HG03575 (cell line): ENCODE measurements around the gene MAOB.
"Not testable (repeated sequence)": the region's sequence is repeated elsewhere in the genome, so short reads cannot be mapped to it uniquely, and the experiment has no call there.

Experiments used
- ATAC-seq: cut with Tn5 transposase; IDR thresholded peaks from one replicate; pipeline ENCODE4 v1.9.1; 2021; ENCODE audit not compliant: unreplicated experiment, insufficient number of reproducible peaks, low FRiP score; ENCODE audit errors: extremely low read depth

The MAOB gene

DNA sequence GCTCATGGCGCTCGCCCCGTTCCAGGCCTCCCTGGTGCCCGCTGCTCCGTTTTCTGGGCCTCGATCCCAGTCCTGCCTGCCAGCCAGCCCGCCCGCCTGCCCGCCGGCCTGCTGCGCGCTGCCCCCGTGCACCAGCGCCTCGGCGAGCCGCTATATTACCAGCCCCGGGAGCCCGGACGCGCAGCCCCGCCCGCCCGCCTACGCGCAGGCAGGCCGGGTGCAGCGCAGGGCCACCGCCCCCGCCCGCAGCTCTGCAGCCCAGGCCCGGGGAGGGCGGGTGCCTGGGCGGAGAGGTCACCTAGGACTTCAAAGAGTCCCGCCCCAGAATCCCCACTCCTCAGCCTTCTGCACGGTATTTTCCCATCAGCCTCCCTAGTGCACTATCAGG is at the start of gene MAOB:
Gene MAOB (minus strand): TSS at position 157 of the 388 bp plus-strand sequence. CDS start 151 bp downstream, at position 6.
- no peak for ATAC-seq

DNA sequence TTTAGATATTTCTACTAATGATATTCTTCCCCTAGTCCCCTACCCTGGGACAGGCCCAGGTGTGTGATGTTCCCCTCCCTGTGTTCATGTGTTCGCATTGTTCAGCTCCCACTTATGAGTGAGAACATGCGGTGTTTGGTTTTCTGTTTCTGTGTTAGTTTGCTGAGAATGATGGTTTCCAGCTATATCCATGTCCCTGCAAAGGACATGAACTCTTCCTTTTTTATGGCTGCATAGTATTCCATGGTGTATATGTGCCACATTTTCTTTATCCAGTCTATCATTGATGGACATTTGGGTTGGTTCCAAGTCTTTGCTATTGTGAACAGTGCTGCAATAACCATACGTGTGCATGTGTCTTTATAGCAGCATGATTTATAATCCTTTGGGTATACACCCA is 39.8 kb upstream of the MAOB start:
- not testable (repeated sequence) for ATAC-seq

DNA sequence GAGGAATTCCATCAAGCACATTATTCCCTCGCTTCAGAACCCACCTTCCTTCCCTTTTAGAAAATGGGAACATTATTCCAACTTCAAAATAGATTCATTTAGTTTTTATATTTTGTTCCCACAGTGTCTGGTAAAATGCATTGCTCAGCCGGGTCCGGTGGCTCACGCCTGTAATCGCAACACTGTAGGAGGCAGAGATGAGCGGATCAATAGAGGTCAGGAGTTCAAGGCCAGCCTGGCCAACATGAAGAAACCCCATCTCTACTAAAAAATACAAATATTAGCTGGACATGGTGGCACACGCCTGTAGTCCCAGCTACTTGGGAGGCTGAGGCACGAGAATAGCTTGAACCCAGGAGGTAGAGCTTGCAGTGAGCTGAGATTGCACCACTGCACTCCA is 28.5 kb upstream of the MAOB start:
- ATAC-seq, result not testable (repeated sequence)

DNA sequence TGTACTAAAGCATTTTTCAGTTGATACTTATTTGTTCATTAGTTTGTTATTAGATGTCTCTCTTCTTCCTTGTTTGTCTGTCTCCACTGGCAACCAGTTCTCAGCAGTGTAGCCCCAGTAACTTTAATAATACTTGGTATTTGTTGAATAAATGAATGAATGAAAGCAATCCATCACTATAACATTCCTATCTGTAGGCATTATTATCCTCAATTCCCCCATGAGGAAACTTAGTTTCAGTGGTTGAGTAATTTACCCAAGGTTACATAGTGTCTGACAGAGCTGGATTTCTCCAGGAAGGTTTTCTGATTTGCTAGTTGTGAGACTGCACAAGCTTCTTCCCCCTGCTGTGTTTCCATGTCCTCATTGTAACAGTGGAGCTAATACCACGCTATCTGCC is 27.8 kb upstream of the MAOB start:
- no peak for ATAC-seq

DNA sequence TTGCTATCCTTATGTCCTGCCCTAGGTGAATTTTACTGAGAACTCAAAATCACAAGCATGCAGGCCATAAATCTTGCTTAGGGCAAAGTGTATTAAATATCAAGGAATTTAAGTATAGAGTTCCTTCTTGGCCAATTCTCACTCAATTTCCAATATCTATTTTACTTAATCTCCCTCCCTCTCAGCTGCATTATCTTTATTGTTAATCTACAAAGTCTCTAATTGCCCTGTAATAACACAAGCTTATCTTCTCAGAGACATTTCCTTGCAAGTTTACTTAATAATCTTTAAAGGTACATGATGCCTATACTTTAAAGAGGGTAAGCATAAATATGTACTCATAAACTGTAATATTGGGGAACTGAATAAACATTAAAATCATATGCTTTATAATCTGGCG is 26.9 kb upstream of the MAOB start:
- no peak for ATAC-seq

DNA sequence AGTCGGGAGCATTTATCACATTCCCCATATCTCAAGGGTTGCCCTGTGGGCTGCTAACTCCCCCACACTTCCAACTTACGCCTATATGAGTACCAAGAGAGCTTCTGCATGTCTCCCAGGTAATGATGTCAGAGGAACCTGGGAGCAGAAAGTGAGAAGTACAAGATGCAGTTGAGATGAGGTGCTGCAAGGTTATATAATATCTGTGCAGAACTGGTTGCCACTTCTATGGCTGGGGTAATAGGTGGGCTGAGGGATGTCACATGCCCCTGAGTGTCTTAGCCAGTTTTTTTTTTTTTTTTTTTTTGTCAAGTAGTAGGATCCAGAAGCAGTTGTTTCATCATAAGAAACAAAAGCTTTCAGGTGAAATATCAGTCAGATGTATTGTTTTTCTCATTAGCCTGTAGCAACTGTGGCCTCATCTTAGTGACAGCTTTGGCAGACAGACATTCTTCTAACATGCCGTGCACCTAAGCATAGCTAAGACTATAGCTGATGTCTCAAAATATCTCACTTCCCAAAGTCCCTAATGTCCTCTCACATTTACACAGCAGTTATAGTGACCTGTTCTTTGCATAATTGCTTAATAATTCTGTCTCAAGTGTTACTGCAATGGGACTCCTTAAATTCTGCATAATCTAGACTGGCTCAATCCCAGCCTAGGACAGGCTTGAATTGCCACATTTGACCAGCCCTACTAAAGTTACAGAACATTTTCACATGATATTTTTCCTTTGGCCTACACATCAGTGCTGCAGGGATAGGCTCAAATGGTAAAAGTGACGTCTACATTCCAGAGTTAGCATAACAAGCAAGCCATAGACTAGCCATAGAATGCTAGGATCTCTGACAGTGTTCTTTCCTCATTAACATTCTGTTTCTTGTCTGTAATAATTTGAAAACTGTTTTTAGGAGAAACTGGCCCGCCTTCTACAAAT is 17.9 kb upstream of the MAOB start:
- no peak for ATAC-seq

DNA sequence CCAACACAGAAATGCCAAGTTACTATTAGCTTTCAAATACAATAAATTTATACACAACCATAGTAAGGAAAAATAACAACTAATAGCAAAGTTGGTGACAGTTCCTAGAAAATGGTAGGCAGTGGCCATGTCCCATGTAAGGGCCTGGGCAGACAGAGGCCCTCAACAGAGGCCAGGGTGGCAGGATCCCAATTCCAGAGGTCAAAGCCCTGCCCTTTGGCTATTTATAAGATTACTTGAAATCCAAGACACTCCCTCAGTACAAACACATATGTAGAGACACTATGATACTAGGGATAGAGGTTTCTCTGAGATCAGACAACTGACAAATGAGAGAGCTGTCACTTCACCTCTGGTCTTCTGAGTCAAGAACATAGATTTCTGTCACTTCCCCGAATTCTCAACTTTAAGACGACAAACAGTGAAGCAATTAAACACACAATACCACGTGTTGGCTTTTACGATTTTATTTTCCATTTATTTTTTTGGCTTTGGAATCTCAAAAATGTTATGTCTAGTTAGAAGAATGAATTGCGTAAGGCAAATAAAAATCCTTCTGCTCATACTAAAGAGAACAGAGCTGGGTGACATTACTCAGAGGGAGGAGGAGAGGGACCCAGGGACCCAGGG is 16.3 kb upstream of the MAOB start:
- no peak for ATAC-seq

DNA sequence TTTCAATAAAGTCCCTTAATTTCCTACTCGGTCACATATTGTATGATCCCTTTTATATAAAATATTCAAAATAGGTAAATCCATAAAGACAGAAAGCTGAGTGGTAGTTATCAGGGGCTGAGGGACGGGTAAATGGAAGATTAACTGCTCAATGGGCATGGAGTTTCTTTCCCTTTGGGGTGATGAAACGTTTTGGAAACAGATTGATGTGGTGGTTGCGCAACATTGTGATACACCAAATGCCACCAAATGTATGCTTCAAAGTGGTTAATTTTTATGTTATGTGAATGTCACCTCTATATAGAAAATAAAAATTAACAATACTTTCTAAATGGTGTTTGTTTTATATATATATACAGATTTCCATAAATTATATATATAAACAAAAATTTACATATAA is 15.0 kb upstream of the MAOB start:
- ATAC-seq, result no peak

DNA sequence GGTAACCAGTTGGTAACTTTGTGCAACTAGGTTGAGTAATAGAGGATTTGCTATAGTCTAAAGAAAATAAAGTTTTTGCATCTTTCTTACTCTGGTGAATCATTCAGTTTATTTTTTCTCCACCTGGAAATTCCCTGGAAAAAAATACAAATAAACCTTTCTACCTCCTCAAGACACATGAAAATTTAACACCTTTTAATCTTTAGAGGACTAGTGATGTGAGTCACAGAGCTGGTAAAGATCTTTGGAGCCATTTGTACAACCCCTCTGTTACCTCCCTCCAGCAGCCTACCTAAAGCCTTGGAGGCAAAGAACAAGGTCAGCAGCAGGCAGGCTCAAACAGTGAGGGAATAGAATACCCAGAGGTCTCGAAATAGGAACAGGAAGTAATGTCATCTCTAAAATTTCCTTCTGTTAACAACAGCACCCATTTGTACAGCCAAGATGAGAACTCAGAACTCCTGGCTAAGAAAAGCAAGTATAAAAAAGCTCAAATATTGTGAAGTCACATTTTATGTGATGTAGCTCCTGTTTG is 10.2 kb upstream of the MAOB start:
- no peak for ATAC-seq

DNA sequence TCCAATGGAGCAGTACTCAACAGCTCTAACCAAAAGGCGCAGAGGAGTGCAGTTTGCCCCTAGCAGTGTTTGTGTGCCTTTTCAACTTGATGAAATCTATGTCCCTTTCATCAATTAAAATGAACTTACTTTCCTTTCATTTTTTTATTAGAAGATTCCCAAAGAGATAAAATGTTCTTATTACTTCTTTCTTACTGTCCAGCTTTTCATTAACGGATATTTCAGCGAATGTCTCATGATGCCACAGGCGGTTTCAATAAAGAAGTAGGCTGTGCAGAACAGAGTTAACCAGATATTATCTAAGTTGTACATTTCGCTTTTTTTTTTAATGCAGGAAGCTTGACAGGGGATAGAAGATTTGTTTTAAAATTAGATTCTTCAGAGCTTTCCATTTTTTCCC is 3.4 kb upstream of the MAOB start:
- no peak for ATAC-seq

DNA sequence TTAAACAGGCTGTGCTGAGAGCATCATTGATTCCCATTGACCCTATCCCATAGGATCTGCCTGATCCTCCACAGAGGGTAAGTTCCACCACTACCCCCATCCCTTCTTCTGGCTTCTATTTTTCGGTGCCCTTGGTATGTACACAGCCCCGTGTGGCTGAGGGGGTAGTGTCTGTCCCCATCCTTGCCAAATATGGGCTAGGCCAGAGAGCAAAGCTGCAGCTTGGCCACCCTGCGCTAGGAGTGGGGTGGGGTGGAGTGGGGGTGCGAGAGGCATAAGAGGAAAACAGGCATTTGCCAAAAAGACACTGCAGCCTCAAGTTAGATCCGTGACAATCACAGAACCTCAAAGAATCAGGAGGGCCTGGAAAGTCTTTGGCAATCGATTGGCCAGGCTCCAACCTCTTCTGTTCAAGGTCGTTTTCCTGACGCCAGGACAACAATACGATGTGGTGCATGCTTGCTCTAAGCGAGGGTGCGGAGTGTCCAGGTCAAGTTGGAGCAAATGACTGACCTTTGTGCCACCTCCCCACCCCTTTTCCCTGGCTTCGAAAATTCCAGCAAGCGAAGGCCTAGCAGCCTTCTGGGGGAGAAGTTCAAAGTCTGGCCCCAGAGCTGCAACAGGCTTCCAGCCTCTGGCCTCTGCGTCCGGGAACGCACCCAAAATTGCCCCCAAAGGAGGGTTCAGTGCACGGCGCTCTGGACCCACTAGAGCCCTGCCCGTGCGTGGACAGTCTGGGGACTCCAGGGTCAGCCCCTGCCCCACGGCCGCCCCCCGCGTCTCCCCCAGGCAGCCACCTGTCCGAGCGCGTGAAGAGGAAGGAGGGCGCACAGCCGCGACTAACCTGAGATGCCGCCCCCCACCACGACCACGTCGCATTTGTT is 598 bp downstream of the MAOB start:
- ATAC-seq, result no peak

DNA sequence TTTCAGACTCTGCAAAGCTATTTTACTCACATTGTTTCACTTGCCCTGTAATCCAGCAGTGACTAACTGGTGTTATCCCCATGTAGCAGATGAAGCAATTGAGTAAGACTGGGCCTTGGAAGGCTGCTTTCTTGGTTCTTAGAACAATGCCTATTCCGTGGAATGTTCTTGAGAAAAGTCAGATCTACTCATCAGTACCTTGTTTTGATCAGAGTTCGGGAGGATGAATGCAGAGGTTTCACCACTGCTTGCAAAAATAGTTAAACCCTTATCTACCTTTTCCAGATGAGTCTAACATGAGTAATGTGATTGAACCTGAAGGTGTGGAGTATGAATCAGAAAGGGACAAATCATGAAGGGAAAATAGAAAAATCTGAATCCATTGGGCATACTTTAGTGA is 1.8 kb downstream of the MAOB start:
- no peak for ATAC-seq

DNA sequence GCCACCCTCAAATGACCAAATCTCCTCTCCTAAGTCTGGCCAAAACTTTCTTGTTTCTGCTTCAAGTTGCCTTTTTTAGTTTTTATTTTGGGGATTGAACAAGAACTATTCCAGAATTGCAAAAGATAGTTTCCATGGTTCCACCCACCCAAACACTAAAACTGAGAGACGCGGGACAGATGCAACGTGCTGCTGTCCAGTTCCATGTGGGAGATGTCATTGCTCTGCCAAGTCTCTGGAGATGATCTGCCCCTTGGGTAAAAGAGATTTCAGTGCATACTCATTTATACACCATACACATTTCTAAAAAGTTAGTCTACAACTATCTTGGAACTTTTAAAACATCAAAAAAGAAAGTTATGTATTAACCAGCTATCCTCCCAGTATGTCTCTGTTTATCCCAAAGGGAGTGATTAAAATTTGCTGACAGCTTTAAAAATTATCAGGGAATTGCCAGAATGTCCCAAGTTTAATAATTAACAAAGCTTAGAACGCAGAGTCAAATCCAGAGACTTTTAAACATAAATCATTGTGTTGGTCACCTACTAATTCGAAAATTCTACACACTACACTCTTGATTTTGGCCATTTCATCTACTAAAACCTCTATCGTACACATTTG is 3.2 kb downstream of the MAOB start:
- no peak for ATAC-seq

DNA sequence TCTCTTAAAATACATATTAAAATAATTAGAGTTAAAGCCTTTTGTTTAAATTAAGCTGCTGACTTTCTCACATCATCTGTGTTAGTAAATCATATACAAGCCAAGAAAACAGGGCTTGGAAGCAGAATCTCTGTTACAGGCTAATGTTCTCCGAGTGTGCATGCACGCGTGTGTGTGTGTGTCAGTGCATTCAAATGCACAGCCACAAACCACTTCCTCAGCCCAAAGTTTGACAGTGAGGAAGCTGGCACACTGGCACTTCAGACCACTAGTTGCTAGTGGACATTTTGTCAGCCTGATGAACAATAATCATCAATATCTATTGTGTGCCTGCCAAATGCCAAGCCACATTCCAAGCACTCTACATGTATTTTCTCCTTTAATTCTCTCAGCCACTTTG is 5.6 kb downstream of the MAOB start:
- ATAC-seq, result no peak

DNA sequence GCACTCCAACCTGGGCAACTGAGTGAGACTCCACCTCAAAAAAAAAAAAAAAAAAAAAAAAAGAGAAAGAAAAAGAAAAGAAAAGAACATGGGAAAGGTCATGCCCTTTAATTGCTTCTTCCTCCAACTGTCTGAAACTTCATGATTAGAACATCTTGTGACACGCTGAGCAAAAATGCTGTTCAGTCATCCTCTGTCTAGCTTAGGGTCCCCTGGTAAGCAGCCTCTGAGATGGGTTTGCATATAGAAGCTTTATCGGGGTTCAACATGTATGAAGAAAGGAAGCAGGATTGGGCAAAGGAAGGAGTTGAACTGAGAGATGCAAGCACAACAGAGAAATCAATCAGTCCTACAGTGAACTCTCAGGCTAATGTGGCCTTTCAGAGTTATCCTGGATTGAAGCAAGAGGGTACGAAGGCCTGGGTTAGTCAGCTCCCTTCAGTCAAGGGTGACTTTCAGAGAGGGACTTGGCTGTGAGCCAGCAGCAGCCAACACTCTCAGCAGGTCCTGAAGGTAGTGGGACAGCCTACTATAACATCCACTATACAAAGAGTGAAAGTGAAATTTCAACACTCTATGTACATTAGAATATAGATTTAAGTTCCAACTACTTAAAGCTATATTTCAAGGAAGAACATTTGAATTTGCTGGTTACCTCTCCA is 11.4 kb downstream of the MAOB start:
- no peak for ATAC-seq

DNA sequence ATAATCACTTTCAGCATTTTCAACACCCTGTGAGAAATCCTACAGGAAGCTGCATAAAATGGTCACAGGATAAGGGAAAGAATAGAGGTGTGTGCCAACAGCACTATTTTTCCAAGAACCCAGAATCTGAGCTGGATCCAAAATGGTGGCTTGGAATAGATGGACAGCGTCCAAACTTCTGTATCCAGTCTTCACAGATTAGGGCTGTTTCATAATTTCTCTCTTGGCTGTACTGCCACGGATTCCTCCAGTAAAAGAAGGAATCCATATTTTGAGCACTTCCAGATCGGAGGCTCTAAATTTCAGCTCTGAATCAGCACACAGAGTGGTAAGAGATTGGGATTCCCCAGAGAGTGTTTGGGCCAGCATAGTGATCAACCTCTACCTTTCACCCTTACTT is 12.2 kb downstream of the MAOB start:
- ATAC-seq, result no peak

DNA sequence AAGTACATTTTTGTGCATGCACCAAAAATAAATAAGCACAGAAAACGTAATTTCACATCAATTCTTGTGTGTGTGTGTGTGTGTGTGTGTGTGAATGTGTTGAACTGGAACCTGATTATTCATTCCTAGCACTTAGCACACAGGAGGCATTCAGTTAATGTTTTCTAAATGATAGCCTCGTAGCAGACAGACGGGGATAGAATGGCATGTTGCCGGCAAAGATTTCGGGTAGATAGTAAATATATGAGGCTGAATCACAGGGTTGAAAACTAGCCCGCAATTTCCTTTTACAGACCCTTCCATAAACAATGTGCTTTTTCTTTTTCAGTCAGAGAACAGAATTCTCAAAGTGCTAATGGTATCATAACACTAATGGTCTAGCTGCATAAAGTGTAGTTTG is 13.5 kb downstream of the MAOB start:
- ATAC-seq, result no peak

DNA sequence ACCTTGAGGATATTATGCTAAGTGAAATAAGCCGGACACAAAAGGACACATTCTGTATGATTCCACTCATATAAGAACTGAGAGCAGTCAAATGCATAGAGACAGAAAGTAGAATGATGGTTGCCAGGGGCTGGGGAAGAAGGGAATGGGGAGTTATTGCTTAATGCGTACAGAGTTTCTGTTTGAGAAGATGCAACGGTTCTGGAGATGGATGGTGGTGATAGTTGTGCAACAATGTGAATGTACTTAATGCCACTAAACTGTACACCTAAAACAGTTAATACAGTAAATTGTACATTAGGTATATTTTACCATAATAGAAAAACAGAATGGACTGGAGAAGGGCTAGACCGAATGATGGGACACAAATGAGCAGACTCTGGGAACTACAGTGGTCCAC is 15.8 kb downstream of the MAOB start:
- no peak for ATAC-seq
